G401.6 (cell line): ENCODE measurements around the gene KDM3A.

Source experiments
- FAIRE-seq: peaks from 2 replicates; lab custom pipeline; 2012; peaks lifted over from hg19 to GRCh38; lab: Jason Lieb, UNC

Gene KDM3A

DNA sequence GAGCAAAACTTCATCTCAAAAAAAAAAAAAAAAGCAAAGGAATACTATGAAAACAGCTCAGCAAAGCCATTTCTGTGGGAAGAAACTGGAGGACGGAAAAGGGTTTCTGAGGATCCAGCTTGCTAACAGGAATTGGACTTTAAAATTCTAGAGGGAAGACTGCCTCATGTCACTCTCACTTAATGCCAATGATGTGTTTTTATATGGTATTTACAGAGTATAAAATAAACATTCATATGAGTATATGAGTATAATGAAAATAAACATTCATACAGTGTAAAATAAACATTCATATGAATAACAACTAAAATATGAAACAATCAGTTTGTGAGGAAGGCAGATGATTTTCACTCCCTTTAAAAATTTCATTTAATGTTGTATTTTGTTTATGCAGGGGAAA is 78.2 kb downstream of the KDM3A start:
- FAIRE-seq: peak; percentile 23

GRCh38 chr2:86520153-86520552 is 79.0 kb downstream of the KDM3A start:
- no peak for FAIRE-seq

DNA sequence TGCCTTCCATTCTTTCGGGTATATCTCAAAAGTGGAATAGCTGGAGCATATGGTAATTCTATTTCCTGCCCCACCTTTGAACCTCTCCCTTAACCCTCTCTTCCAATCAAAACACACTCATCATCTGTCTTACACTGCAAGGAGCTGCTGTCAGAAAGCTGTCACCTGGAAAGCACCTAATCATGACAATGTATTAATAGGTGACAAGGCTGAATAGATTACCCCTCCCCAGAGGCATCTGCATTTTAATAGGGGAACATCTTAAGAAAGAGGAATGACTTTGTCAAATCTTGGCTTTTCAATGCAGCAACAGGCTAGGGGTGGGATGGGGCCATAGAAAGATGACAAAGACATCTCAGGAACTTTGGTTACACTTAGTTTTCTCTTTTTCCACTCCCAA is 80.8 kb downstream of the KDM3A start:
- FAIRE-seq: no peak

- FAIRE-seq: no peak
These were observed 81.5 kb downstream of the KDM3A start for GRCh38 chr2:86522711-86523110.

DNA sequence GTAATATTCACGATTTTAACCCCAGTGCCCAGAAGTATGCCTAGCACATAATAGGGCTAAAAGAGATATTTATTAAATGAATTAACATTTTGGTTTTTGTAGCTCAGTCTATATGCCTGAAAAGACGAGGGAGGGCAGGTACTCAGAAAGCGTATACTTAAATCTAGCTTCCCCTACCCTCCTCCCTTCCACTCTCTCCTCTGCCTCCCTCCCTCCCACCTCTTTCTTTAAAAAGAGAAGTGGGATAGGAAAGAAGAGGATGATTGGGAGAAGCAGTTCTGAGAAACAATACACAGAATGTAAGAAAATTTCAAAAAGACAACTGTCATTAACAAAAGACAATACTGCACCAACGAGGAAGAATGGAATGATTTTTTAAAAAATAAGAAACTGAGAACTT is 82.3 kb downstream of the KDM3A start:
- peak; percentile 17 for FAIRE-seq

- no peak for FAIRE-seq
These were observed 84.5 kb downstream of the KDM3A start for GRCh38 chr2:86525421-86526340.

DNA sequence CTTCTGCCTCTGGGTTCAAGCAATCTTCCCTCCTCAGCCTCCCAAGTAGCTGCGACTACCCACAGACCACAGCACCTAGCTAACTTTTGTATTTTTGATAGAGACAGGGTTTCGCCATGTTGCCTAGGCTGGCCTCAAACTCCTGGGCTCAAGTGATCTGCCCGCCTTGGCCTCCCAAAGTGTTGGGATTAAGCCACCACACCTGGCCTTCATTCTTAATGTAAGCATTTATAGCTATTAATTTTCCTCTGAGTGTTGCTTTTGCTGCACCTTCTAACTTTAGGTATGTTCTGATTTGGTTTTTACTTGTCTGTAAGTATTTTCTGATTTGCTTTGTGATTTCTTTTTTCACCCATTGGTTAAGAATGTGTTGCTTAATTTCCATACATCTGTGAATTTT is 92.4 kb downstream of the KDM3A start:
- FAIRE-seq: no peak

- no peak for FAIRE-seq
These were observed 100.2 kb downstream of the KDM3A start for GRCh38 chr2:86541334-86541733.
